HepG2 (cell line): ENCODE data around the gene IL12B. TPM values are rescaled to one million over a fixed set of nuclear protein-coding genes. Genes with fewer than 3 reads are reported as not detected.
A peak's percentile ranks its signal among the peaks of the same experiment; 100 is the strongest.

Experiments used
- ATAC-seq: fragments of 200-7000 bp; cut with Tn5 transposase; 3 replicates; pipeline ENCODE4 v1.9.1; 2020; ENCODE audit warnings: mild to moderate bottlenecking, moderate library complexity
- BruUV-seq: library from RNA; stranded (reverse); fragments of 400-500 nt; replicated peaks from 2 replicates; lab custom pipeline; 2021; lab: Mats Ljungman, UMichigan
- CTCF ChIA-PET: fragments of 300-600 bp; formaldehyde crosslinking; extraction: SDS; loops from one replicate; lab custom pipeline; 2021; ENCODE audit warnings: low total read pairs, inconsistent platforms, low intra/inter-chr PET ratio; lab: Yijun Ruan, JAX
- POLR2A ChIA-PET: fragments of 350-600 bp; sonication (Branson Sonifier 250); formaldehyde crosslinking; loops from one replicate; lab custom pipeline; 2020; ENCODE audit warnings: antibody characterized with exemption, inconsistent platforms; lab: Yijun Ruan, JAX
- DNase-seq: peaks from one replicate; pipeline ENCODE4 v3.0.0-alpha.2; 2015; ENCODE audit warnings: low spot score
- FAIRE-seq: peaks from 3 replicates; lab custom pipeline; 2011; peaks lifted over from hg19 to GRCh38; lab: Jason Lieb, UNC
- H2AFZ ChIP-seq: one replicate; pipeline ENCODE4 v1.6.1; 2011; ENCODE audit warnings: low read length, inconsistent platforms
- H3K27ac ChIP-seq: fragments of 300-600 bp; 3 replicates; pipeline ENCODE4 v1.8.0; 2011; ENCODE audit warnings: mixed run types, mild to moderate bottlenecking, mixed read lengths, low read length, inconsistent platforms; ENCODE audit not compliant: insufficient read depth; ENCODE audit errors: extremely low read length
- H3K27me3 ChIP-seq, 2 experiments: fragments of 200-600 bp in 1 of 2; 2 replicates in 1 of 2; 3 replicates in 1 of 2; pipeline versions ENCODE4 v1.6.0 to v1.8.0; 2011; ENCODE audit warnings: low read length in 2 of 2, mild to moderate bottlenecking in 2 of 2, moderate library complexity in 2 of 2, inconsistent platforms in 1 of 2; ENCODE audit not compliant: insufficient read depth in 2 of 2, control insufficient read depth in 1 of 2
- H3K36me3 ChIP-seq, 2 experiments: fragments of 200-600 bp in 1 of 2; replicated peaks in 1 of 2; 2 replicates in 1 of 2; 3 replicates in 1 of 2; pipeline versions ENCODE4 v1.5.1 to v1.8.0; 2011; ENCODE audit warnings: low read length in 2 of 2, inconsistent platforms in 1 of 2; ENCODE audit not compliant: insufficient read depth in 2 of 2, control insufficient read depth in 1 of 2
- H3K4me1 ChIP-seq: 2 replicates; pipeline ENCODE4 v1.5.1; 2012; ENCODE audit warnings: low read length, inconsistent platforms; ENCODE audit not compliant: insufficient read depth
- H3K4me2 ChIP-seq: 2 replicates; pipeline ENCODE4 v1.6.0; 2011; ENCODE audit warnings: low read depth, low read length, inconsistent platforms
- H3K4me3 ChIP-seq, 3 experiments: fragments of 200-600 bp in 1 of 3; sonication (generic), shearing (Covaris generic) in 1 of 3; replicated peaks in 1 of 3; 2 replicates each; pipeline ENCODE4 v1.5.1; 2011 to 2016; ENCODE audit warnings: low read length in 3 of 3, inconsistent platforms in 2 of 3, low read depth in 2 of 3, mild to moderate bottlenecking in 2 of 3, control low read depth in 1 of 3, mixed read lengths in 1 of 3; ENCODE audit not compliant: insufficient read depth in 1 of 3
- H3K79me2 ChIP-seq: one replicate; pipeline ENCODE4 v1.6.1; 2011; ENCODE audit warnings: low read length, inconsistent platforms; ENCODE audit not compliant: insufficient read depth
- H3K9ac ChIP-seq: 2 replicates; pipeline ENCODE4 v1.6.0; 2011; ENCODE audit warnings: mild to moderate bottlenecking, low read depth, low read length, inconsistent platforms; ENCODE audit not compliant: insufficient read depth
- H3K9me3 ChIP-seq: 2 replicates; pipeline ENCODE4 v1.5.1; 2012; ENCODE audit warnings: mild to moderate bottlenecking, low read length
- H4K20me1 ChIP-seq: 2 replicates; pipeline ENCODE4 v1.6.0; 2011; ENCODE audit warnings: inconsistent platforms, mild to moderate bottlenecking, low read length, moderate library complexity; ENCODE audit not compliant: insufficient read depth
- ATF4 ChIP-seq, 2 experiments: fragments of 450-650 bp in 1 of 2; sonication (generic) in 1 of 2; formaldehyde crosslinking; IDR thresholded peaks; 2 replicates each; pipeline versions ENCODE4 v1.5.0 to v1.8.0; 2020 to 2022; ENCODE audit warnings: mild to moderate bottlenecking in 1 of 2, missing genetic modification reagents in 1 of 2
- CBFB ChIP-seq: sonication (generic); formaldehyde crosslinking; IDR thresholded peaks from 2 replicates; pipeline ENCODE4 v1.4.0; 2020; ENCODE audit warnings: missing genetic modification reagents
- CCDC6 ChIP-seq: sonication (generic); formaldehyde crosslinking; IDR thresholded peaks from 2 replicates; pipeline ENCODE4 v1.8.1; 2022; ENCODE audit warnings: mild to moderate bottlenecking, missing genetic modification reagents, moderate library complexity
- HINFP ChIP-seq: sonication (generic); formaldehyde crosslinking; IDR thresholded peaks from 2 replicates; pipeline ENCODE4 v1.4.0; 2020; ENCODE audit warnings: low read depth, mild to moderate bottlenecking, missing genetic modification reagents
- TEAD3 ChIP-seq: optimal IDR thresholded peaks from 2 replicates; pipeline ENCODE3; 2016; ENCODE audit warnings: borderline replicate concordance
- THAP9 ChIP-seq: sonication (generic); formaldehyde crosslinking; IDR thresholded peaks from 2 replicates; pipeline ENCODE4; 2020; ENCODE audit warnings: missing genetic modification reagents, mild to moderate bottlenecking, borderline replicate concordance
- ZNF124 ChIP-seq: sonication (generic); formaldehyde crosslinking; IDR thresholded peaks from 2 replicates; pipeline ENCODE4 v1.4.0; 2020; ENCODE audit warnings: missing genetic modification reagents
- ZNF367 ChIP-seq: sonication (generic); formaldehyde crosslinking; IDR thresholded peaks from 2 replicates; pipeline ENCODE4 v1.4.0; 2020; ENCODE audit warnings: missing genetic modification reagents, borderline replicate concordance
- ZNF432 ChIP-seq: sonication (generic); formaldehyde crosslinking; IDR thresholded peaks from 2 replicates; pipeline ENCODE4 v1.5.0; 2020; ENCODE audit warnings: missing genetic modification reagents, mild to moderate bottlenecking, borderline replicate concordance
- ZNF713 ChIP-seq: sonication (generic); formaldehyde crosslinking; IDR thresholded peaks from 2 replicates; pipeline ENCODE4 v1.4.0; 2020; ENCODE audit warnings: mild to moderate bottlenecking, missing genetic modification reagents
- ZXDC ChIP-seq: sonication (generic); formaldehyde crosslinking; IDR thresholded peaks from 2 replicates; pipeline ENCODE4 v1.5.0; 2020; ENCODE audit warnings: mild to moderate bottlenecking, missing genetic modification reagents
- WGBS: methylation state at CpG from one replicate; pipeline ENCODE4 v1.1.6; 2017; ENCODE audit warnings: low lambda C conversion rate; 5-methylcytosine and 5-hydroxymethylcytosine counted together
- in situ Hi-C: cut with HindIII; loops from 2 replicates; pipeline ENCODE4 v1.10.0; 2017; ENCODE audit warnings: low pct_unique_long_range_greater_than_20kb; ENCODE audit not compliant: extremely low pct_ligation_motif_present
- intact Hi-C: fragments of 100-400 bp; cut with micrococcal nuclease; formaldehyde crosslinking; loops from one replicate; pipeline ENCODE4 v1.10.0; 2022; ENCODE audit not compliant: unreplicated experiment
- polyA plus RNA-seq, 8 experiments: library from polyadenylated mRNA; depleted of rRNA in 3 of 8; stranded (reverse) in 7 of 8; unstranded in 1 of 8; fragments of >200 nt; fragmentation: Illumina TruSeq in 4 of 8; extraction: Trizol in 4 of 8; gene quantifications; 2 replicates each; pipeline versions ENCODE4 v1.2.1 to v1.2.3, GENCODE V29; 2011 to 2016; ENCODE audit warnings: low read depth in 4 of 8, missing spikeins in 1 of 8, mixed read lengths in 1 of 8; ENCODE audit not compliant: insufficient read depth in 1 of 8
- total RNA-seq, 5 experiments: library from RNA; depleted of rRNA; stranded (reverse); fragments of >200 nt; fragmentation: Illumina TruSeq; extraction: Trizol; gene quantifications; 2 replicates each; pipeline ENCODE4 v1.2.3, GENCODE V29; 2016; ENCODE audit warnings: low read depth in 1 of 5
- TF ChIP-seq, protein P1 (sequence below): sonication (generic); formaldehyde crosslinking; IDR thresholded peaks from 2 replicates; pipeline ENCODE4 v1.4.0; 2020; ENCODE audit warnings: missing genetic modification reagents
- TF ChIP-seq, protein P2 (sequence below): sonication (generic); formaldehyde crosslinking; IDR thresholded peaks from 2 replicates; pipeline ENCODE4 v1.8.0; 2022; ENCODE audit warnings: missing genetic modification reagents, low read depth, mild to moderate bottlenecking, borderline replicate concordance

The IL12B gene
- total and polyA plus RNA-seq, 2 of the 13 experiments (the other 11 are each of a cell fraction or from before 2014, with no cell fraction given) = not detected

DNA sequence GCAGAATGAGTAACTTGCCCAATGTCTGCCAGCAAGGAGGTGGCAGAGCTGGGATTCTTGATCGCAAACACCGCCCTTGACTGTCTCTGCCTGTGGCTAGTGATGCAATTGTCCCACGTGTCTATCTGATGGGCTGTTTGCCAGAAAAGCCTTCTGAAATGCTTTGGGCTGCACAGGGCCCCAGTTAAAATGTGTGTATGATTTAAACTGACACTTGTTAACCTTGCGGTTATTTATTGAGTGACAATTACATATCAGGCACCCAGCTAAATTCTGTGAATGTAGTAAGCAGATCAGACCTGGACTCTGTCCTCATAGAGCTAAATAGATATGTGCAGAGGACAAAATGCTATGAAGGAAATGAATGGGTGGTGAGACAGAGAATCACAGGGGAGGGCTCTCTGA is 11.6 kb upstream of the IL12B start (continued):
- TF ChIP-seq ATF4 (CRISPR knock-in tag; IDR thresholded peaks at IDR 0.05) = peak in 1 of 2 experiments; percentile 85; a peak in 2 of 4 replicates
- TF ChIP-seq, protein P1, sequence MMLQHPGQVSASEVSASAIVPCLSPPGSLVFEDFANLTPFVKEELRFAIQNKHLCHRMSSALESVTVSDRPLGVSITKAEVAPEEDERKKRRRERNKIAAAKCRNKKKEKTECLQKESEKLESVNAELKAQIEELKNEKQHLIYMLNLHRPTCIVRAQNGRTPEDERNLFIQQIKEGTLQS = peak; percentile 80
- 0 out of 2 replicates have a peak, but pooled peaks have one; percentile 47 for TF ChIP-seq CBFB (CRISPR knock-in tag)

- no peak for DNase-seq
- H3K4me3 ChIP-seq = no peak overlapping the region
- no TSS peak for BruUV-seq
- H3K79me2 ChIP-seq = no peaks in the 10 kb centered on the region
- H4K20me1 ChIP-seq = no peaks in the 10 kb centered on the region
- H3K9ac ChIP-seq = no peak overlapping the region
- H3K9me3 ChIP-seq = no peaks in the 10 kb centered on the region
- 44% methylated on average over 2 of the region's 2 CpGs for WGBS
- FAIRE-seq = no peak
- intact Hi-C loops = no loop called here
- peaks cover 1 to 4% of the 10 kb centered on the region in 2 experiments; a peak in 1 of 5 replicates for H3K27me3 ChIP-seq
- ChIA-PET CTCF (no interaction called here), POLR2A (no interaction called here)
- no peak overlapping the region for H2AFZ ChIP-seq
- no peak overlapping the region for H3K4me2 ChIP-seq
- ATAC-seq = no peak
- in situ Hi-C loops = no loop called here
- H3K36me3 ChIP-seq = no peaks in the 10 kb centered on the region
- H3K27ac ChIP-seq = no peak overlapping the region
- H3K4me1 ChIP-seq = peaks cover 10% of the 10 kb centered on the region
- TF ChIP-seq ZNF367 (no peak), THAP9 (CRISPR knock-in tag) (no peak), TEAD3 (CRISPR knock-in tag) (no peak), ZXDC (CRISPR knock-in tag) (no peak), ZNF713 (CRISPR knock-in tag) (no peak), CCDC6 (CRISPR knock-in tag) (no peak), HINFP (CRISPR knock-in tag) (no peak), ZNF432 (CRISPR knock-in tag) (no peak), ZNF124 (CRISPR knock-in tag) (no peak)
- TF ChIP-seq, protein P2, sequence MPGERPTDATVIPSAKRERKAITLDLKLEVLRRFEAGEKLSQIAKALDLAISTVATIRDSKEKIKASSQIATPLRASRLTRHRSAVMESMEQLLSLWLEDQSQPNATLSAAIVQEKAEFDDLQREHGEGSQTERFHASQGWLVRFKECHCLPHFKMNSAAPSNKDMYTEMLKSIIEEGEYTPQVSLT (CRISPR knock-in tag) = no peak
Observed at GRCh38 chr5:159341145-159341544, 10.9 kb upstream of the IL12B start.
